H7 (cell line): ENCODE data around the gene SMIM20. TPM values are rescaled to one million over a fixed set of nuclear protein-coding genes. Genes with fewer than 3 reads are reported as not detected.

Experiments
- DNase-seq: peaks from one replicate; pipeline ENCODE4 v3.0.0; 2012
- H3K27me3 ChIP-seq: 2 replicates; pipeline ENCODE4 v1.6.0; 2011; ENCODE audit warnings: mild to moderate bottlenecking, low read length; ENCODE audit not compliant: control insufficient read depth, insufficient read depth
- H3K36me3 ChIP-seq: replicated peaks from 2 replicates; pipeline ENCODE4 v1.5.1; 2011; ENCODE audit warnings: low read length; ENCODE audit not compliant: control insufficient read depth, insufficient read depth
- H3K4me3 ChIP-seq: 2 replicates; pipeline ENCODE4 v1.5.1; 2011; ENCODE audit warnings: low read depth, mild to moderate bottlenecking, control low read depth, low read length, moderate library complexity; ENCODE audit not compliant: insufficient read depth
- total RNA-seq: library from RNA; depleted of rRNA; stranded (reverse); fragments of >200 nt; shearing (Covaris generic); gene quantifications from 2 replicates; pipeline ENCODE4 v1.2.3, GENCODE V29; 2014

The SMIM20 gene
- total RNA-seq, 1 experiment from 2014 or later: 55.3 TPM

DNA sequence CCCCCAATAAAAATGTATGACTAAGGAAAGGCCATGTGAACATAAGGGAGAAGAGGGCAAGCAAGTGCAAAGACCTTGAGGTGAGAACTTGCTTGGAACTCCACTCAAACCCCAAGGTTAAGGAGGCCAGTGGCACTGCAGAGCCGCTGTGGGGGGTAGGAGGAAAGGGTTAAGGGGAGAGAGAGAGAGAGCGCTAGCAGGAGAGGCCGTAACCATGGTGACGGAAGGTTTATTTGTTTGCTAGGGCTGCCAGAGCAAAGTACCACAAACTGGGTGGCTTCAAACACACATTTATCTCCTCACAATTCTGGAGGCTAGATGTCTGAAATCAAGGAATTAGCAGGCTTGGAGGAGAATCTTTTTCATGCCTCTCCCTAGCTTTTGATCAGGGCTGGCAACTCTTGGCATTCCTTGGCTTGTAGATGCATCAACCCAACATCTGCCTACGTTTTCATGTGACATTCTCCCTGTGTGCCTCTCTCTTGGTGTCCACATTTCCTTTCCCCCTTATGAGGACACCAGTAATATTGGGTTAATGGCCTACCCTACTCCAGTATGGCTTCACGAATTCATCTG is 35.2 kb downstream of the SMIM20 start:
- H3K36me3 ChIP-seq: no peaks in the 10 kb centered on the region

GRCh38 chr4:25949994-25950393 is 36.0 kb downstream of the SMIM20 start:
- no peaks in the 10 kb centered on the region for H3K36me3 ChIP-seq
- DNase-seq: no peak
- no peaks in the 10 kb centered on the region for H3K27me3 ChIP-seq
- H3K4me3 ChIP-seq: no peak overlapping the region

More for the DNA sequence above, 35.2 kb downstream of the SMIM20 start:
- DNase-seq: peak; percentile 70
- Histone ChIP-seq H3K4me3 (no peak overlapping the region), H3K27me3 (no peaks in the 10 kb centered on the region)

- Histone ChIP-seq H3K27me3 (no peaks in the 10 kb centered on the region), H3K36me3 (no peaks in the 10 kb centered on the region), H3K4me3 (no peak overlapping the region)
- DNase-seq: peak; percentile 25
Measured at GRCh38 chr4:25950461-25951389, 36.7 kb downstream of the SMIM20 start.

- Histone ChIP-seq H3K27me3 (no peaks in the 10 kb centered on the region), H3K36me3 (no peaks in the 10 kb centered on the region), H3K4me3 (no peak overlapping the region)
- peak; percentile 55 for DNase-seq
Measured at GRCh38 chr4:25951390-25951952, 37.5 kb downstream of the SMIM20 start.

GRCh38 chr4:25953740-25954139 is 39.7 kb downstream of the SMIM20 start:
- DNase-seq: peak; percentile 54
- Histone ChIP-seq H3K4me3 (no peak overlapping the region), H3K36me3 (no peaks in the 10 kb centered on the region), H3K27me3 (no peaks in the 10 kb centered on the region)

DNA sequence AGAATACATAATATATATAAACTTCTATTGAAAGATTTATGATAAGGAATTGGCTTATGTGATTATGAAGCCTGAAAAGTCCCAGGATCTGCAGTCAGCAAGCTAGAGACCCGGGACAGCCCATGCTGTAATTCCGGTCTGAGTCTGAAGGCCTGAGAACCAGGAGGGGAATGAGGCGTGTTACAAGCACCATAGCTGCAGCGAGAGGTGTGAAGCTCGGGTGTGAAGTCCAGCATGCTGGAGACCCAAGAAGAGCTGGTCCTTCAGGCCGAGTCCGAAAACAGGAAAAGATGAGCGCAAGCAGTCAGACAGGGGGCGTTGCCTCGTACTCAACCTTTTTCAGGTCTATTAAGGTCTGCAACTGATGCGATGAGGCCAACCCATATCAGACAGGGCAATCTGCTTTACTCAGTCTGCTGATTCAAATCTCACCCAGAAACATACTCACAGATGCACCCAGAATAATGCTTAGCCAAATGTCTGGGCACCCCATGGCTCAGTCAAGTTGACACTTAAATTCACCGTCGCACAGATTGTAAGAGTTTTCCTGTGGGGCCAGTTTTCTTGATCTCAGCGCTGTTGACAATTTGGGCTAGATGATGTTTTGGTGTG is 40.4 kb downstream of the SMIM20 start:
- no peak for DNase-seq
- Histone ChIP-seq H3K4me3 (no peak overlapping the region), H3K27me3 (no peaks in the 10 kb centered on the region), H3K36me3 (no peaks in the 10 kb centered on the region)

GRCh38 chr4:25955705-25956104 is 41.7 kb downstream of the SMIM20 start:
- Histone ChIP-seq H3K4me3 (no peak overlapping the region), H3K36me3 (no peaks in the 10 kb centered on the region), H3K27me3 (no peaks in the 10 kb centered on the region)
- DNase-seq: peak; percentile 42

GRCh38 chr4:25956260-25956659 is 42.2 kb downstream of the SMIM20 start:
- no peaks in the 10 kb centered on the region for H3K27me3 ChIP-seq
- H3K36me3 ChIP-seq: no peaks in the 10 kb centered on the region
- H3K4me3 ChIP-seq: no peak overlapping the region
- no peak for DNase-seq

DNA sequence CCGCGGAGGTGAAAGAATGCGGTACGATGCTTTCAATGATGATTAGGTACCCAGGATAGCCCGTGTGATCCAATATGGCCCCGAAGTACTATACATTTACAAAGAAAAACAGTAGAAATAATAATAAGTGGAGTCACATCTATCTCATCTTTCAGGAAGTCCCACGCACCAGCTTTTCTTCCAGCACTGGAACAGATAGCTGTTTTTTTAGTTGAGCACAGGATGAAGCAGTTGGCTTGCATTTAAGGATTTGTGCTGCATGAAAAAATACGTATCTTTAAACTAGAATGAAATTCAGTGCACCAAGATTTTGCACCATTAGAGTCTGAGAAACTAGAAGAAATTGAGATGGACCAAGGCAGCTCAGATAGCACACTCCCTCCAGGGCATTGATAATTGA is 44.1 kb downstream of the SMIM20 start:
- H3K4me3 ChIP-seq: no peak overlapping the region
- H3K36me3 ChIP-seq: no peaks in the 10 kb centered on the region
- no peaks in the 10 kb centered on the region for H3K27me3 ChIP-seq
- no peak for DNase-seq

DNA sequence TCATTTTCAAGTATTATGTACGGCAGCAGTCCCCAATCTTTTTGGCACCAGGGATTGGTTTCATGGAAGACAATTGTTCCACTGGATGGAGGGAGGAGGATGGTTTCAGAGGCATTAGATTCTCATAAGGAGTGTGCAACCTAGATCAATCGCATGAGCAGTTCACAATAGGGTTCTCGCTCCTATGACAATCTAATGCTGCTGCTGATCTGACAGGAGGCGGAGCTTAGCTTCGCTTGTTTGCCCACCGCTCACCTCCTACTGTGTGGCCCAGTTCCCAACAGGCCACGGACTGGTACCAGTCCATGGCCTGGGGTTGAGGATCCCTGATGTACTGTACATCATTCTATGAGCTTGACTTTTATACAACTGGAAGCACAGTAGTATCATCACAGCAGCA is 48.4 kb downstream of the SMIM20 start:
- no peak for DNase-seq
- Histone ChIP-seq H3K36me3 (no peaks in the 10 kb centered on the region), H3K4me3 (no peak overlapping the region), H3K27me3 (no peaks in the 10 kb centered on the region)

- Histone ChIP-seq H3K27me3 (no peaks in the 10 kb centered on the region), H3K36me3 (no peaks in the 10 kb centered on the region), H3K4me3 (no peak overlapping the region)
- DNase-seq: no peak
Measured at GRCh38 chr4:25965629-25966028, 51.6 kb downstream of the SMIM20 start.

DNA sequence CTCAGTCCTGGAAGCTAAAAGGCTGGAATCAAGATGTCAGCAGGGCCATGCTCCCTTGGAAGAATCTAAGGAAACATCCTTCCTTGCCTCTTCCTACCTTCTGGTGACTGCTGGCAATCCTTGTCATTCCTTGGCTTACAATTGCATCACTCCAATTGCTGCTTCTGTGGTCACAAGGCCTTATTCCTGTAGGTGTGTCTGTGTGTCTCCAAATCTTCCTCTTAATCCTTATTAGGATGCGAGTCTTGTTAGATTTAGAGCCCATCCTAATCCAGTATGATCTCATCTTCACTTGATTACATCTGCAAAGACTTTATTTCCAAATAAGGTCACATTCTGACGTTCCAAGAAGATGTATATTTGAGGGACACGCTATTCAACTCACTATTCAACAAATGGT is 52.2 kb downstream of the SMIM20 start:
- no peaks in the 10 kb centered on the region for H3K27me3 ChIP-seq
- no peak for DNase-seq
- H3K36me3 ChIP-seq: no peaks in the 10 kb centered on the region
- H3K4me3 ChIP-seq: no peak overlapping the region

DNA sequence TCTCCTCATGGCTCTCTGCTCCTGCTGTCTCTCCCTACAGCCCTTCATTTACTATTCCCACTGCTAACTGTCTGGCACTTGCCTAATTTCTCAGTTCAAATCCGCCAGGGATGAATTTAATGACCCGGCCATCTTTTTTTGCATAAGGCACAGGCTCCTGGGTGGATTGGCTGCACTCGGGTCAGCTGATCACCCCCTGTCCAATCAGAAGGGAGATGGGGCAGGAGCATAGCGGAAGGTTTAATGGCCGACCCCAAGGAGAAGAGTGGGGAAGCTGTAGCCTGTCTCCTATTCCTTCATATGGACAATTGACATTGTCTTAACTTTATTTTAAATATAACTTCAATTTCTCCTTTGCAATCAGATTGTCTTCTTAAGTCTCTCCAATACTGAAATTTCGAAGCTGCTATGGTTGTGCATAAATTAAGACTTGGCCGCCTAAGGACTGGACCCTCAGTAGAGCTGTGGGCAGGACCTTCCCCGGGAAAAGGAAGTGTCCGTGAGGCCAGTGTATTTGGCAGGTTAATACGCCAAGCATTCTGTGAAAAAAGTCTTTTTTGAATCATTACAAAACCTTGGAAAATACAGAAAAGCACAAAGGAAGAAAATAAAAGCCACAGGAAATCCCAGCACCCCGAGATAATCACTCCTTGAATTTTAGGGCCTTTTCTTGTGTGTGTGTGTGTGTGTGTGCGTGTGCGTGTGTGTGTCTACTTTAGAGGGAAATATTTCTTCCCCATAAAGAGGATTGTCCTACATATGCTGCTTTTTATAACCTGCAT is 55.5 kb downstream of the SMIM20 start:
- Histone ChIP-seq H3K27me3 (no peaks in the 10 kb centered on the region), H3K36me3 (no peaks in the 10 kb centered on the region), H3K4me3 (no peak overlapping the region)
- no peak for DNase-seq

- Histone ChIP-seq H3K36me3 (no peaks in the 10 kb centered on the region), H3K27me3 (no peaks in the 10 kb centered on the region), H3K4me3 (no peak overlapping the region)
- DNase-seq: no peak
Measured at GRCh38 chr4:25970226-25970675, 56.2 kb downstream of the SMIM20 start.
